DND-41 (cell line): ENCODE results near the gene PLXNA4.

Experiments
- EZH2 ChIP-seq: IDR thresholded peaks from 3 replicates; pipeline ENCODE4 v1.6.1; 2012; ENCODE audit warnings: borderline replicate concordance, low read depth, mild to moderate bottlenecking, moderate library complexity, low read length, inconsistent platforms; ENCODE audit not compliant: severe bottlenecking
- TF ChIP-seq, protein P1 (sequence below): IDR thresholded peaks from 2 replicates; pipeline ENCODE4 v1.5.1; 2012; ENCODE audit warnings: borderline replicate concordance, low read length, moderate library complexity, mild to moderate bottlenecking; ENCODE audit not compliant: poor library complexity, severe bottlenecking; ENCODE audit errors: extremely low read depth

GRCh38 chr7:132492823-132493445 is 83.3 kb downstream of the PLXNA4 start:
- TF ChIP-seq, protein P1, sequence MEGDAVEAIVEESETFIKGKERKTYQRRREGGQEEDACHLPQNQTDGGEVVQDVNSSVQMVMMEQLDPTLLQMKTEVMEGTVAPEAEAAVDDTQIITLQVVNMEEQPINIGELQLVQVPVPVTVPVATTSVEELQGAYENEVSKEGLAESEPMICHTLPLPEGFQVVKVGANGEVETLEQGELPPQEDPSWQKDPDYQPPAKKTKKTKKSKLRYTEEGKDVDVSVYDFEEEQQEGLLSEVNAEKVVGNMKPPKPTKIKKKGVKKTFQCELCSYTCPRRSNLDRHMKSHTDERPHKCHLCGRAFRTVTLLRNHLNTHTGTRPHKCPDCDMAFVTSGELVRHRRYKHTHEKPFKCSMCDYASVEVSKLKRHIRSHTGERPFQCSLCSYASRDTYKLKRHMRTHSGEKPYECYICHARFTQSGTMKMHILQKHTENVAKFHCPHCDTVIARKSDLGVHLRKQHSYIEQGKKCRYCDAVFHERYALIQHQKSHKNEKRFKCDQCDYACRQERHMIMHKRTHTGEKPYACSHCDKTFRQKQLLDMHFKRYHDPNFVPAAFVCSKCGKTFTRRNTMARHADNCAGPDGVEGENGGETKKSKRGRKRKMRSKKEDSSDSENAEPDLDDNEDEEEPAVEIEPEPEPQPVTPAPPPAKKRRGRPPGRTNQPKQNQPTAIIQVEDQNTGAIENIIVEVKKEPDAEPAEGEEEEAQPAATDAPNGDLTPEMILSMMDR = no peak
- no peak for TF ChIP-seq EZH2
